ENCODE measurements around the gene ACTR1B. TPM values are rescaled to one million over a fixed set of nuclear protein-coding genes. Genes with fewer than 3 reads are reported as not detected.
"Not testable (repeated sequence)": the region's sequence is repeated elsewhere in the genome, so short reads cannot be mapped to it uniquely, and the experiment has no call there.

Gene ACTR1B
- total and polyA plus RNA-seq, 2 donors (not counting 3 experiments of a cell fraction or from before 2014, with no cell fraction given), result 49.8 to 60.9 TPM

- H3K9ac ChIP-seq (replicated peaks; ENCODE audit: extremely low read depth, insufficient read depth, low read length), result no peak overlapping the region
- H3K4me3 ChIP-seq (replicated peaks in 1 of 3; ENCODE audit: insufficient read depth in 1 of 3, low read depth in 1 of 3, low read length in 3 of 3), result no peak overlapping the region
- no peak overlapping the region for H3K4me2 ChIP-seq (ENCODE audit: insufficient read depth, low read length)
- BruUV-seq (replicated peaks), result no TSS peak
- POLR2A ChIA-PET, result no interaction called here
- H3K4me1 ChIP-seq (ENCODE audit: control insufficient read depth, extremely low read depth, insufficient read depth, low read length), result no peaks in the 10 kb centered on the region
- H2AFZ ChIP-seq (ENCODE audit: low read depth, low read length), result no peak overlapping the region
- intact Hi-C loops (cut with micrococcal nuclease), result no loop called here
- no peaks in the 10 kb centered on the region for H3K79me2 ChIP-seq (ENCODE audit: control insufficient read depth, insufficient read depth, low read length)
- dilution Hi-C loops (cut with MboI; ENCODE audit: extremely low pct_ligation_motif_present, low sequenced_read_pairs), result no loop called here
- DNase-seq (ENCODE audit: low read depth, low spot score) (no peak), FAIRE-seq (no peak)
- peaks cover 0 to 1% of the 10 kb centered on the region in 2 experiments for H3K27me3 ChIP-seq (ENCODE audit: control insufficient read depth in 2 of 2, insufficient read depth in 2 of 2, low read length in 2 of 2)
- no peaks in the 10 kb centered on the region for H3K36me3 ChIP-seq (ENCODE audit: control insufficient read depth in 2 of 2, extremely low read depth in 1 of 2, insufficient read depth in 2 of 2, low read length in 2 of 2)
- H4K20me1 ChIP-seq (replicated peaks; ENCODE audit: control insufficient read depth, extremely low read depth, insufficient read depth, low read length), result no peaks in the 10 kb centered on the region
- no peaks in the 10 kb centered on the region for H3K9me1 ChIP-seq (replicated peaks; ENCODE audit: control insufficient read depth, extremely low read depth, insufficient read depth, low read length)
- CTCF ChIA-PET, result interaction anchor here (1.0 to 1.2 kb wide), 3 partner anchors 9 to 24 kb away, joined by 4 read pairs; partner anchors contain the start of gene ACTR1B
- no peak overlapping the region for H3K27ac ChIP-seq (ENCODE audit: insufficient read depth, low read depth, low read length)
- no peak for TF ChIP-seq POLR2A (IDR thresholded peaks at IDR 0.05; ENCODE audit: low read depth, low read length)
- no peak for TF ChIP-seq CTCF (IDR thresholded peaks at IDR 0.05; ENCODE audit: extremely low read depth in 1 of 2, insufficient read depth in 1 of 2, low read depth in 1 of 2, low read length in 2 of 2)
- TF ChIP-seq POLR2AphosphoS5 (IDR thresholded peaks at IDR 0.05; ENCODE audit: insufficient read depth, low read depth, low read length), result no peak
- no peak for TF ChIP-seq FOS (IDR thresholded peaks at IDR 0.05; ENCODE audit: borderline replicate concordance, insufficient read depth, low read length)
- no peak for TF ChIP-seq JUN (IDR thresholded peaks at IDR 0.05; ENCODE audit: borderline replicate concordance, insufficient read depth, insufficient read length, low read depth)
- TF ChIP-seq GATA2 (IDR thresholded peaks at IDR 0.05; ENCODE audit: insufficient read depth, insufficient read length, low read depth, low read length), result no peak
- TF ChIP-seq MYC (IDR thresholded peaks at IDR 0.05; ENCODE audit: low read depth, low read length), result no peak
- TF ChIP-seq MAX (IDR thresholded peaks at IDR 0.05; ENCODE audit: insufficient read depth, insufficient read length), result no peak
- TF ChIP-seq EZH2 (IDR thresholded peaks at IDR 0.05; ENCODE audit: borderline replicate concordance, low read depth, low read length, severe bottlenecking), result no peak
- no peaks in the 10 kb centered on the region for H3K9me3 ChIP-seq (replicated peaks; ENCODE audit: control insufficient read depth, insufficient read depth, low read length)
These were observed 24.4 kb upstream of the ACTR1B start for GRCh38 chr2:97688062-97688827.

- H3K9me1 ChIP-seq (replicated peaks; ENCODE audit: control insufficient read depth, extremely low read depth, insufficient read depth, low read length); H3K4me3 ChIP-seq (replicated peaks in 1 of 3; ENCODE audit: insufficient read depth in 1 of 3, low read depth in 1 of 3, low read length in 3 of 3); H3K27me3 ChIP-seq (ENCODE audit: control insufficient read depth in 2 of 2, insufficient read depth in 2 of 2, low read length in 2 of 2); H3K36me3 ChIP-seq (ENCODE audit: control insufficient read depth in 2 of 2, extremely low read depth in 1 of 2, insufficient read depth in 2 of 2, low read length in 2 of 2); H3K27ac ChIP-seq (ENCODE audit: insufficient read depth, low read depth, low read length); CTCF ChIA-PET; H3K4me2 ChIP-seq (ENCODE audit: insufficient read depth, low read length); FAIRE-seq; dilution Hi-C loops (cut with MboI; ENCODE audit: extremely low pct_ligation_motif_present, low sequenced_read_pairs); H3K9ac ChIP-seq (replicated peaks; ENCODE audit: extremely low read depth, insufficient read depth, low read length); H4K20me1 ChIP-seq (replicated peaks; ENCODE audit: control insufficient read depth, extremely low read depth, insufficient read depth, low read length); H3K4me1 ChIP-seq (ENCODE audit: control insufficient read depth, extremely low read depth, insufficient read depth, low read length); H2AFZ ChIP-seq (ENCODE audit: low read depth, low read length); intact Hi-C loops (cut with micrococcal nuclease); H3K9me3 ChIP-seq (replicated peaks; ENCODE audit: control insufficient read depth, insufficient read depth, low read length); DNase-seq (ENCODE audit: low read depth, low spot score); POLR2A ChIA-PET; BruUV-seq (replicated peaks); H3K79me2 ChIP-seq (ENCODE audit: control insufficient read depth, insufficient read depth, low read length): not testable (repeated sequence)
These were observed 23.4 kb upstream of the ACTR1B start for GRCh38 chr2:97687235-97687634.
